RWPE2 (cell line): ENCODE data around the gene BICDL1.

Experiments used
- ATAC-seq: fragments of 200-7000 bp; cut with Tn5 transposase; 3 replicates; pipeline ENCODE4 v1.9.1; 2021; ENCODE audit warnings: low read depth
- DNase-seq: peaks from one replicate; pipeline ENCODE4 v3.0.0-alpha.2; 2020; ENCODE audit warnings: low spot score
- H3K27ac ChIP-seq: fragments of 450-650 bp; 2 replicates; pipeline ENCODE4 v1.5.1; 2017; ENCODE audit warnings: mild to moderate bottlenecking; ENCODE audit not compliant: poor library complexity, severe bottlenecking
- H3K27me3 ChIP-seq: fragments of 250-450 bp; sonication (Bioruptor Pico); 2 replicates; pipeline ENCODE4 v1.5.1; 2021; ENCODE audit warnings: mild to moderate bottlenecking, moderate library complexity; ENCODE audit not compliant: insufficient read depth, poor library complexity, severe bottlenecking
- H3K36me3 ChIP-seq: fragments of 250-450 bp; sonication (Bioruptor Pico); 2 replicates; pipeline ENCODE4 v1.5.1; 2020; ENCODE audit warnings: low read depth, mild to moderate bottlenecking, moderate library complexity
- H3K4me1 ChIP-seq: fragments of 250-450 bp; sonication (Bioruptor Pico); 2 replicates; pipeline ENCODE4 v1.5.1; 2021; ENCODE audit warnings: mild to moderate bottlenecking, moderate library complexity; ENCODE audit not compliant: insufficient read depth, poor library complexity, severe bottlenecking
- H3K4me3 ChIP-seq: fragments of 250-450 bp; sonication (Bioruptor Pico); 2 replicates; pipeline ENCODE4 v1.5.1; 2021; ENCODE audit warnings: mild to moderate bottlenecking, moderate library complexity; ENCODE audit not compliant: severe bottlenecking
- H3K9me3 ChIP-seq: fragments of 250-450 bp; sonication (Bioruptor Pico); 2 replicates; pipeline ENCODE4 v1.5.1; 2021; ENCODE audit warnings: mild to moderate bottlenecking, moderate library complexity; ENCODE audit not compliant: severe bottlenecking
- CTCF ChIP-seq: fragments of 450-650 bp; IDR thresholded peaks from one replicate; pipeline ENCODE4 v1.5.1; 2017; ENCODE audit warnings: mild to moderate bottlenecking, moderate library complexity; ENCODE audit not compliant: poor library complexity, severe bottlenecking

The BICDL1 gene

GRCh38 chr12:120067901-120068300 is 78.9 kb downstream of the BICDL1 start:
- no peak for DNase-seq
- H3K4me1 ChIP-seq: no peaks in the 10 kb centered on the region
- no peaks in the 10 kb centered on the region for H3K9me3 ChIP-seq
- ATAC-seq: no peak
- no peaks in the 10 kb centered on the region for H3K27me3 ChIP-seq
- no peaks in the 10 kb centered on the region for H3K36me3 ChIP-seq
- no peak for TF ChIP-seq CTCF
- no peak overlapping the region for H3K27ac ChIP-seq
- H3K4me3 ChIP-seq: no peak overlapping the region

- no peak for TF ChIP-seq CTCF
- no peaks in the 10 kb centered on the region for H3K9me3 ChIP-seq
- DNase-seq (no peak), ATAC-seq (no peak)
- H3K36me3 ChIP-seq: no peaks in the 10 kb centered on the region
- H3K4me3 ChIP-seq: no peak overlapping the region
- H3K4me1 ChIP-seq: no peaks in the 10 kb centered on the region
- no peaks in the 10 kb centered on the region for H3K27me3 ChIP-seq
- no peak overlapping the region for H3K27ac ChIP-seq
Observed at GRCh38 chr12:120069278-120069677, 80.2 kb downstream of the BICDL1 start.

- ATAC-seq (no peak), DNase-seq (no peak)
- Histone ChIP-seq H3K4me1 (no peaks in the 10 kb centered on the region), H3K36me3 (no peaks in the 10 kb centered on the region), H3K27me3 (no peaks in the 10 kb centered on the region), H3K4me3 (no peak overlapping the region), H3K27ac (no peak overlapping the region), H3K9me3 (no peaks in the 10 kb centered on the region)
- no peak for TF ChIP-seq CTCF
Observed at GRCh38 chr12:120071493-120072020, 82.5 kb downstream of the BICDL1 start.

- TF ChIP-seq CTCF: no peak
- Histone ChIP-seq H3K4me1 (no peaks in the 10 kb centered on the region), H3K27me3 (no peaks in the 10 kb centered on the region), H3K4me3 (no peak overlapping the region), H3K27ac (no peak overlapping the region), H3K36me3 (no peaks in the 10 kb centered on the region), H3K9me3 (no peaks in the 10 kb centered on the region)
- no peak for ATAC-seq
- no peak for DNase-seq
Observed at GRCh38 chr12:120072472-120073249, 83.6 kb downstream of the BICDL1 start.

- DNase-seq (no peak), ATAC-seq (no peak)
- TF ChIP-seq CTCF: no peak
- Histone ChIP-seq H3K27me3 (no peaks in the 10 kb centered on the region), H3K9me3 (no peaks in the 10 kb centered on the region), H3K4me3 (no peak overlapping the region), H3K27ac (no peak overlapping the region), H3K36me3 (no peaks in the 10 kb centered on the region), H3K4me1 (peaks cover 14% of the 10 kb centered on the region)
Observed at GRCh38 chr12:120075034-120075616, 86.1 kb downstream of the BICDL1 start.
